Adipose tissue (tissue), 3 donors: ENCODE measurements around the gene AGFG2. TPM values are rescaled to one million over a fixed set of nuclear protein-coding genes. Genes with fewer than 3 reads are reported as not detected.

Source experiments
- H3K27ac ChIP-seq: one replicate; pipeline ENCODE4 v1.5.1; 2013; ENCODE audit warnings: low read depth, low read length
- WGBS, 3 donors: extraction: QIAGEN DNeasy Blood & Tissue Kit; methylation state at CpG; one replicate each; pipeline ENCODE4 v1.1.7; 2013; 5-methylcytosine and 5-hydroxymethylcytosine counted together
- polyA plus RNA-seq, 3 donors: library from polyadenylated mRNA; stranded (reverse); fragments of 200-250 nt; gene quantifications; one replicate each; pipeline ENCODE4 v1.2.3, GENCODE V29; 2013
- donor health status: healthy with polysubstance abuse.
- donor health status: Bipolar disorder and iron deficiency.
- donor health status: healthy.

AGFG2 gene
- polyA plus RNA-seq, 3 donors: 10.4 to 21.8 (median 16.6) TPM

DNA sequence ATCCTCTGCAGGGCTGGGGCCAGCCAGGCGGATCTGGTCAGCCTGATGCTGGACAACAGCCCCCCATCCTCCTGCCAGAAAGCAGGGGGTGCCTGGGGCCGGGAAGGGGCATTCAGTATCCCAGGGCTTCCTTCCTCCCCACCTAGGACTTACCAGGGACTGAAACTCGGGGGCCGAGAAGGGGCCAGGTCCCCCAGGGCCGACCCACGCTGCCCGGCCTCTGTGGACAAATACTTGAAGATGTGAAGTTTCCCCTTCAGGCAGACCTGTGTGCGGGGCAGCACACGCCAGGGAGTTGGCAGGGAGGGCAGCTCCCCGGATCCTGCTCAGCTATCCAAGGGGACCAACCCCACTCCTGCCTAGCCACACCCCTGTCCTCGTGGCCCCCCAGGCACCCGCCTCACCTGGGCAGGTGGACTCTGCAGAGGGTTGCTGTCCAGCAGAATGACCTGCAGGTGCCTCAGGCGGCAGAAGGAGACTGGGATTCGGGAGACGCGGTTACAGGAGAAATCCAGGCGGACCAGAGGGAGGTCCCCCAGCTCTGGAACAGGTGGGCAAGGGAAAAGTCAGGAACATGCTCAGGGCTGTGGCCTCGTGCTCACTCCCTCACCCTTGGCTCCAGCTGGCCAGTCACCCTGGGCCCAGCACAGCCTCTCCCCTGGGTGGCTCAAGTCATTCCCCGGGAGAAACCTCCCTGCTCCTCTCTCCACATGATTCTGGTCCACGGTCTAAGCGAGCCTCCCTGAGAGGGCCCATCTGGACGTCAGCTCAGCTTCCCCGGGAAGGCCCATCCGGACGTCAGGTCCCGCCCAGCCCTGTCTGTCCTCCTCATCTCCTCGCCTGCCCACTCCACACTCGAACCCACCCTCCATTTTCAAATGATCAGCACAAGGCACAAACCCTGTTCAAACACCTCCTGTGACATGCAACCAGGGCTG is 39.5 kb downstream of the AGFG2 start:
- 92 to 93% (median 92%) methylated on average over 27 to 28 of the region's 28 CpGs for WGBS, 3 donors
- H3K27ac ChIP-seq: no peak overlapping the region

DNA sequence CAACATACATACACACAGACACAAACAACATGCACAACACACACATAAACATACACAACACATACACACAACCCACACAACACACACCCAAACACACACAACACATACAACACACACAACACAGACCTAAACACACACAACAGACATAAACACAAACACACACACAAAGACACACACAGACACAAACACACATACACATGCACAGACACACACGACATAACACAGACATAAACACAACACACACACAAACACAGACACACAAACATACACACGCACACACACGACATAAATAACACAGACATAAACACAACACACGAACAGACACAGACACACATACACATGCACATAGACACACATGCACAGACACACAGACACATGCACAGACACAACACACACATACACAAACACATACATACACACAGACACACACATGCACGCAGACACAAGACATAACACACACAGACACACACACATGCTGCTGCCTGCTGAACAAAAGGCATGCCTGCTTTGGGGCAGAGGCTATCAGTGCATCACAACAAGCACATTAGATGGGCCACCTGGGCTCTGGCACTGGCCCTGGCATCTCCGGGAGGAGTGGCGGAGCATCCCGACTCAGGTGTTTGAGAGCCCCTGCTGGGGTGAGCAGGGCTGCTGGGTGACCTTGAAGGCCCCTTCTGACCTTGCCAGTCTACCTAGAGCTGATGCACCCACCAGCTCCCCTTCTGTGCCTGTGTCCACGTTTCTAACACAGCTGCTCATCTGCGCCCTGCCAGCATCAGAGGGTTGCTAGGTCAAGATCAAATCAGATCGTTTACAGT is 41.7 kb downstream of the AGFG2 start:
- no peak overlapping the region for H3K27ac ChIP-seq
- 78 to 90% (median 87%) methylated on average over 11 of the region's 11 CpGs for WGBS, 3 donors

DNA sequence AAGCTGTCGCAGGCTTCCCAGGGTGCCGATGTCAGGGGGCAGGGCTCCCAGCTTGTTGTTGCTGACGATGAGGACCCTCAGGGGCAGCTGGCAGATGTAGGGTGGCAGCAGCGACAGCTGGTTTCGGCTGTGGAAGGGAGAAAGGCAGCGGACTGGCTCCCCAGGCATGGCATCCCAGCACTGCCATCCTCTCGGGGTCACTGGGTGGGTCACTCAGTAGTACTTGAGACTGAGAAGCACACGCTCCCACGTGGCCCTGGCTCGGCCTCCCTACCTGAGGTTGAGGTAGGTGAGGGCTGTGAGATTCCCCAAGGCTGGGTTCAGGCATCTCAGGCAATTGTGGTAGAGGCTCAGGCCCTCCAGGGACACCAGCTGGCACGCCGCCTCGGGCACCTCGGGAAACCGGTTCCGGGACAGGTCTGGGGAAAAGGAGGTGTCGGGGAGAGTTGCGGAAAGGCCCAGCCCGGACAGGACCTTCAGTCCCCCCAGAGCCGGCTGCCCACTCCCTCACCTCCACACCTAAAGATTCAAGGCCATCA is 43.1 kb downstream of the AGFG2 start:
- no peak overlapping the region for H3K27ac ChIP-seq
- 49 to 89% (median 79%) methylated on average over 20 of the region's 20 CpGs for WGBS, 3 donors

DNA sequence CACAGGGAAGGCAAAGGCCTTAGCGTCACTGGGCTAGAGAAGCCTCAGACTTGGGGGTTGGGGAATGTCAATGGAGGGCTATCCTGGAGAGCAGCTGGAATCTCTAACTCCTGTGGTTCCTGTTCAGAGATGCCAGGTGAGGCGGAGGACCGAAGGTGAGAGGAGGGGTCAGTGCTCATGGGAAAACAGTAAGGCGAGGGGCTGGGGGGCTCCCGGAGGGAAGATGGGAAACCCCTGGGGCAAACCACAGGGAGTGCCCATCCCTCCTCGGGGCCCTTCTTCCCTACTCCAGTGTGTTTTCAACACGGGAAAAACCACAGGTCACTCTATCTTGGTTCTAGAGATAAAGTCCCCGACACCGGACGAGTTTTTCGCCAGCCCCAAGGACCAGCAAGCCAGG is 43.6 kb downstream of the AGFG2 start:
- no peak overlapping the region for H3K27ac ChIP-seq
- 35 to 60% (median 58%) methylated on average over 11 of the region's 11 CpGs for WGBS, 3 donors

DNA sequence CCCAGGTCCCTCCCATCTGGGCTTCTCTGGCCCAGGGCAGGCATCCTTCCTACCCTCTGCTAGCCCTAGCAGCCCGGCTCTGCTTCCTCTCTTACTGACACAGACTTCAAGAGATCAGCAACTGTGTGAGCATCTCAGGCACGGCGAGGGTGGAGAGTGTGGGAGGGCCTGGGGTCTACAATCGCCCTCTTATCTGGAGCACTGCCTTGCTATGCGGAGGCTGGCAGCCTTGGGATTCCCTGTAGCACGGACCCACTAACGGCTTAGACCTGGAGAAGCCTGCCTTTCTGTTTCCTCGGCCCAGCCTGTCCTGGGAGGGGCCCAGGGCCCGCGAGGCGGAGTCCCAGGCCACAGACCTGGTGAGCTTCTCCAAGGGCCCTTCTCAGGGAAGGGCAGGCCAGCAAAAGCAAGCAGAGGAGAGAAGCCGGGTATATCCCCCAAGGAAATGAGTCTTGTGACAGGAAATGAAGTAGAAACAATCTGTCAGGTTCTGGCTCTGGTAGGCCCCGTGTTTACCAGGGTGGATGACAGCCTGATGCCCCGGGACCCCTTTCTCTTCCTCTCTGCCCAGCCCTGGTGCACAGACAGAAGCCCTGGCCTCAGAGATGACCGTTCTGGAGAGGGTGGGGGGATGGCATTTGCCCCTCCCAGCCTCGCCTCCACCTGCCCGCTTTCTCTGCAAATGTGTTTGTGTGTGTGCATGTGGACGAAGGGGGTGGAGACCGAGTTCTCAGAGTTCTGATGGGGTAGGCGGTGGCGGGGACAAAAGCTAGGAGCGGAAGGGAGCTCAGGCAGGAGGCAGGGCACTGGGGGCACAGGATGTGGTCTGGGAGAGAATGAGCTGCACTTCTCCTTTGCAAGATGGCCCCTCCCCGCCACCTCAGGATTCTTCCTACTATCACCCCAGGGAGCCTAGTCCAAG is 44.4 kb downstream of the AGFG2 start:
- WGBS, 3 donors: 21 to 34% (median 31%) methylated on average over 23 of the region's 23 CpGs
- H3K27ac ChIP-seq: no peak overlapping the region

DNA sequence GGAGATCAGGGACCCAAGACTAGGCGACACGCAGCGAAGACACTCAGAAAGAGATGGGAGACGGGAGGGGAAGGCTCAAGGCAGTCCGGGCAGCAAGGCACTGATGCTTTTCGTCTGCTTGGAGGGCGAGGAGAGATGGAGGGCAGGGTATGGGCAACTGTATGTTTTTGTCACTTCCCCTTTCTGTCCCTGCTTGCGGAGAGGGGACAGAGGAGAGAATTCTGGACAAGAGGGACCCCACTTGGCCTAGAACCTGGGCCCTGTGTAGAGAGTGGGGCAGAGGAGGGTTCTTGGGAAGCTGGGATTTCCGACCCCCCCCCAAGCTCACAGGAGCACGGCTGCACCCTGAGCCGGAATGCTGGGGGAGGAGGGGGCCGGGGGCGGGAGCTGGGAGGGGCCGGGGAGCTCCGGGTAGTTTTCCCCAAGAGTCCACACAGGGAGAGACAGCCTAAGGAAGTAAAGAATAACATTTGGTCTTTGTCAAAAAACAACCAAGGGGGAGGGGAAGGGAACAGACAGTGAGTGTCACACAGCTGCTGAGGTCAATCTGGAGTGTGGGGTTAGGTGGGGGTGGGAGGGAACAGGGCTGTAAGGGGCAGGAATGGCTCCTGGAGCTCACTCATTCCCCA is 45.2 kb downstream of the AGFG2 start:
- no peak overlapping the region for H3K27ac ChIP-seq
- WGBS, 3 donors: 19 to 33% (median 29%) methylated on average over 14 to 15 of the region's 15 CpGs

DNA sequence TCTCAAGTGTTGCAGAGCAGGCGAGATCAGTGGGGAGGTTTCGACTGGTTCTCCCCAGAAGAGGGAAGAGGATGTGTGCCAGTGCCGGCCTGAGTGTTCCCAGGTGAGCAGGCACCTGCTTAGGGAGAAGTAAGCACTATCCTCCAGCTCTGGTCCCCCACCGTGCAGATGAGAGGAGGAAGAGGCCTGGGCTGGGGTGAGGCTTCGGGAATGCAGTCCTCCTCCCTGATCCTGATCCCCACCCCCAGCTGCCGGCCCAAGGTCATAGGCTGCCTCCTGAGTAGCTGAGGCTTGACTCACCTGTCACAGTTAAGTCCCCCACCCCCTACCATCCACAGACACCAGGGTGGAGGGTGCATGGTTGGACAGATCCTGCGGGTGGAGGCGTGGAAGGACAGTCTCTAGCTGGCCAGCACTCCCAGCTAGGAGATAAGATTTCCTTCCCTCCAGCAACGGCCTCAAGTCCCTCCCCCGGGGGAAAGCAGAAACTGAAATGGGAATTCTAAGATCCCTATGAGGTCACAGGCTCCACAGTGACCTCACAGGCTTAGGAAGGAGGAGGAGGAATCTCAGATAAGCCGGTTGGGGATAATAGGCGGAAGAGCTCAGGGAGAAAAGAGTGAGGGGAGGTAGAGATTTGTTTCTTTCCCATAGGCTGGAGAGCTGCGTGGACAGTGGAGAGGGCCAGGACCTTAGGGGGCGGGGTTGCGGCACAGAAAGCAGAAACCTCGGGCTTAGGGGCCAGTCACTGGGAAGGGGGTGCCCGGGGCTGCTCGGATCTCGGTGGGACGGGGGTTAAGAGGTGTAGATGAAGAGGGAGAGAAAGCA is 45.9 kb downstream of the AGFG2 start:
- H3K27ac ChIP-seq: no peak overlapping the region
- 1 to 9% (median 6%) methylated on average over 20 of the region's 20 CpGs for WGBS, 3 donors

DNA sequence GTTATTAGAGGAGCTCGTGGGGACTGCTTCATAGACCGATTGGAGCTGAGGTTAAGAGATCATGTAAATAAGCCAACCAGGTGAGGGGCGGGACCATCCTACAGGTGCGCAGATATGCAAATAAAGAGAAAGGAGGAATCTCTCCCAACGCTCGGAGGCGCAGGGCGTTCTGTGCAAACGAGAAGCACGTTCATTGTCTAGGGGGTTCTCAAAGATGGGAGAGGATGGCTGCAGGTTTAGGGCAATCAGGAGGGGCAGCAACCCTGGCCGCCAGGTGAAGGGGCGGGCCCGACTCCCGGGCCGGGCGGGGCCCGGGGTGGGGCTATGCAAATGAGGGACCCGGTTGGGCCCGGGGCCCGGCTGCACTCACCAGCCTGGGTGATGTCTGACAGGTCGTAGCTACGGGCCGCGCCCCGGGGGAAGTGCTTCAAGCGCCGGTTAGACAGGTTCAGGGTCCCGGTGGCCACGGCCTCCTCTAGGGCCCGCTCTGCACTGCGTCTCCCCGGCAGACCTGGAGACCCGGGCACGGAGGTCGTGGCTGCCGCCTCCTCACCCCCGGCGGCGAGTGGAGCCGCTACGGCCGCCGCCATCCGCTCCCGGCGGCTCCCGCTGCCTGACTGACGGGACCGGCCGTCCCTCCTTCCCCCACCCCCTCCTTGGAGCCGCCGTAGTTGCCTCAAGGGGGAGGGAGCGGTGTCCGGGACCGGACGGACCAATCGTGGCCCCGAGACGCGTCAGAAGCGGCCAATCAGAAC is 46.7 kb downstream of the AGFG2 start, which contains the start of gene LRCH4:
LRCH4 (minus strand) TSS at position 619 of the 755 bp plus-strand sequence; CDS start at position 590, 29 bp downstream.
- WGBS, 3 donors: 0 to 1% (median 0%) methylated on average over 58 to 60 of the region's 61 CpGs
- H3K27ac ChIP-seq: no peak within 1 kb of the TSS

DNA sequence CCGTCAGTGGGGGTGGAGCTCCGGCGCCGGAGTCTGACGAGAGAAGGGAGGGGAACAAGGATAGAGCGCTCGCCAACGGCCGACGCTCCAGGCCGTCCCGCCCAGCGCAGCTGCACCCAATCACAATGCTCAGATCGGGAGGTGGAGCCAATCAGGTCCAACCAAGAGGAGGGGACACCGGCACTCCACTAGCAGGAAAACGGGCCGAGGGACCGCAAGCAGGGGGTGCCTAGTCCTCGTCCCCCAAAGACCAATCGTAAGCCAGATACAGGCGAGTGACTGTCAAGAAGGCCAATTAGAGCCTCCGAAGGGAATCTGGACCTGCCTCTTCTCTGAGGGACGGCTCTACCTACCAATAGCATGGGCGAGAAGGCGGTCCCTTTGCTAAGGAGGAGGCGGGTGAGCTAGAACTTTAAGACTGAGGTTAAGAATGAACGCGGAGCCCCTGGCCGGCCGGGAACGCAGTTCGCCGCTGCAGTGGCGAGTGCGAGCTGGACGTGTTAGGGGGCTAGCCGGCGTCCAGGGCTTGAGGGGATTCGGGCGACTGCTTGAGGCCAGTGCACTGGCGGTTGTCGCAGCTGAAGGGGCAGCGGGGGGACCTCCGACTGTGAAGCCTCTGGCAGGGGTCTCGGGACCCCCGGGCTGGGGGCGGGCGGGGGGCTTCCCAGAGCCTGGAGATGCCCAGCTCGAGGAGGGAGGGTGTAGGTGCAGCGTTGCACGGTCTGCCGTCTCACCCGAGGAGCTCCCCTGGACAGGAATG is 47.4 kb downstream of the AGFG2 start, which contains the start of gene FBXO24:
FBXO24 (plus strand) TSS at position 63 of the 760 bp plus-strand sequence; CDS start at position 361, 298 bp downstream.
- no peak within 1 kb of the TSS for H3K27ac ChIP-seq
- 0 to 1% (median 1%) methylated on average over 52 to 53 of the region's 53 CpGs for WGBS, 3 donors

DNA sequence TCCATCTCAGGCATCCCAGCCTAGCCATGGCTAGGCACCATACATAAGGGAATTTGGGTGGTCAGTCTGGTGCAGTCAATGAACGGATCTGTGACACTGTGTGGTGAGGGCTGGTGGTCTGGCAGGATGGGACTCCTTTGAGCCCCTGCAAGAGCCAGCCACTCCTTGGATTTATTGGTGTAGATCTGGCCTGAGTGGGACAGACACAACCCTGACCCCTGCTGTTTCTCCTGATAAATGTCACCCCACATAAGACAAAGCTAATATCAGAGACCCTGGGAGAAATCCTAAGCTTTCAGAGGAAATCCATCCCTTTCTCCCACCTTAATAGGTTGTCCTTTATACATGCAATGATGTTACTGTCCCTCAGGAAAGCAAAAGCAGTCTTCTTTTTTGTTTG is 49.4 kb downstream of the AGFG2 start:
- 63 to 73% (median 65%) methylated on average over 1 of the region's 1 CpG for WGBS, 3 donors
- no peak overlapping the region for H3K27ac ChIP-seq

DNA sequence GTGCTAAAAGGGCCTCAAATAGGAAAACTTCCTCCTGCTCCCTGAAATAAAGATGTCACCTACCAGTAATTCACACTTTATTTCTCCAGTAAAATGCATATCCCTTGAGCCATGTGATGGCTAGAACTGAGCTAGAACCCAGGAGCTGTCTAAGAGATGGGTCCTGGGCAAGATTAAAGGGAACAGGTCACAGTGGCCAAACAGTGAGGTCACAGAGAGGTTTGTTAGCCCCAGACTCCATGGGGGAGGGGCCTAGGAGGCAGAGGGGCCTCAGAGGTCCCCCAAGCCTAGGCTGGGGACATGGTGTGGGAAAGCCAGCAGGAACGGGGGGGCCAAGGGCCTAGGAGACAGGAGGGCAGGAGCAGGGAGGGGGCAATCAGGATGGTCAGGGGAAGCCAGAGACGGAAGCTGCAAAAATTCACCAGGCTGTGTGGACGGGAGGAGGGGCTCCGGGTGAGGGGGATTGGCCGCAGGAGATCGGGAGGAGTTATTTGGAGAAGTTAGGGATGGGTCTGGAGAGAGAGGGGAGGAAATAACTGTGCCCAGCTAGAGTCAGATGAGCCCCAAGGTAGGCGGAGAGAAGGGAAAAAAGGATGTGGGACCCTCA is 50.4 kb downstream of the AGFG2 start:
- WGBS, 3 donors: 36 to 42% (median 37%) methylated on average over 7 of the region's 7 CpGs

DNA sequence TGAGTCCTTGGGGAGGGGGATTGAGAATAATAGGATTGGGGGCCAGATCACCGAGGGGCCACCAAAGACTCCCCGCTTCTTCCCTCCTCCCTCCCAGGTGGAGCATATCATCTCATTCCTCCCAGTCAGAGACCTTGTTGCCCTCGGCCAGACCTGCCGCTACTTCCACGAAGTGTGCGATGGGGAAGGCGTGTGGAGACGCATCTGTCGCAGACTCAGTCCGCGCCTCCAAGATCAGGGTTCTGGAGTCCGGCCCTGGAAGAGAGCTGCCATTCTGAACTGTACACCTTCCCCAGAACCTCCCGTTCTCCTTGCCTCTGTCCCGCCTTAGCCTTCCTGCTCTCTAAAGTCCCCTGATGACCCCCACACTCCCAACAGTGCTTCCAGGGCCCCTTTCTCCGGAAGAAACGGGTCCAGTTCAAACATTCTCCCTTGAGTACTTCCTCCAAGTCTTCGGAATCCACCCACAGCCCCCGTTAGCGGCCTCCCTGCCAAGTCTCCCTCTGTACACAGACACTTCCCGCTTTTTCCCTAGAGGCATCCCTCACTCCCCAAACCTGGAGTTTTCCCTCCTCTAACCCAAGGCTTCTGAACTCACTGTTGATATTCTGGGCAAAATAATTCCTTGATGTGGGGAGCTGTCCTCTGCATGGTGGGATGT is 51.2 kb downstream of the AGFG2 start:
- no peak overlapping the region for H3K27ac ChIP-seq
- WGBS, 3 donors: 24 to 55% (median 31%) methylated on average over 20 of the region's 20 CpGs

More for the DNA sequence above, 50.4 kb downstream of the AGFG2 start:
- no peak overlapping the region for H3K27ac ChIP-seq

DNA sequence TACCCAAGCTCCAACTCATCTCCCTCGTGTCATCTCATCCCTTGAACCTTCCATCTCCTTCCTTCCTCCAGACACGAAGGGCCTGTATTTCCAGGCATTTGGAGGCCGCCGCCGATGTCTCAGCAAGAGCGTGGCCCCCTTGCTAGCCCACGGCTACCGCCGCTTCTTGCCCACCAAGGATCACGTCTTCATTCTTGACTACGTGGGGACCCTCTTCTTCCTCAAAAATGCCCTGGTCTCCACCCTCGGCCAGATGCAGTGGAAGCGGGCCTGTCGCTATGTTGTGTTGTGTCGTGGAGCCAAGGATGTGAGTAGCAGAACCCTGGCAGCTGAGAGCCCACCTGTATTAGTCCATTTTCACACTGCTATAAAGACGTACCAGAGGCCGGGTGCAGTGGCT is 52.6 kb downstream of the AGFG2 start:
- WGBS, 3 donors: 89 to 94% (median 91%) methylated on average over 17 of the region's 17 CpGs
- no peak overlapping the region for H3K27ac ChIP-seq

DNA sequence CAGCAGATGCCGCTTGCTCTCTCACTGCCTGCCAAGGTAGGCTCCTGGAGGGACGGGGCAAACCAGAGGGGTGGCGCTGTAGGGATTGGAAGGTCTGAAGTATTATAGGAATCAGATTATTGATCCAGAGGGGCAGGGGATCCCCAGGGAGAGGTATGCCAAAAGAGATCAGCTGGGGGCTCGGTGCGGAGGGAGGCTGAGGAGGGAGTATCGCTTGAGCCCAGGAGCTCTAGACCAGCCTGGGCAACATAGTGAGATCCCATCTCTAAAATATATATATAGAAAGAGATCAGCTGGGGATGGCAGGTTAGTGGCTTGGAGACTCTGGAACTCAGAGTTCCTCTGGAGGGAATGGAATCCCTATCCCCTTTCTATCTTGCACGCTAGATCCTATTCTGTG is 56.2 kb downstream of the AGFG2 start:
- H3K27ac ChIP-seq: no peak overlapping the region
- WGBS, 3 donors: 95 to 98% (median 96%) methylated on average over 7 of the region's 7 CpGs
